Heart left ventricle (tissue), 16 donors: ENCODE data around the gene KCNE1. TPM values are rescaled to one million over a fixed set of nuclear protein-coding genes. Genes with fewer than 3 reads are reported as not detected.

Source experiments
- ATAC-seq, 4 donors: fragments of 200-7000 bp; cut with Tn5 transposase; one replicate each; pipeline ENCODE4 v1.9.1; 2020 to 2022; ENCODE audit warnings: moderate library complexity in 4 of 4, mild to moderate bottlenecking in 3 of 4, moderate number of reproducible peaks in 1 of 4
- DNase-seq, 5 donors: peaks; one replicate each; pipeline ENCODE4 v3.0.0-alpha.2; 2020
- H3K27ac ChIP-seq, 12 donors: fragments of 200-600 bp; sonication (generic) in 4 of 12; one replicate each; pipeline versions ENCODE4 v1.5.0 to v1.8.0; 2016 to 2022; ENCODE audit warnings: mild to moderate bottlenecking in 2 of 12
- H3K27me3 ChIP-seq, 9 donors: fragments of 200-600 bp; sonication (generic) in 2 of 9; one replicate each; pipeline versions ENCODE4 v1.5.1 to v1.8.0; 2016 to 2022; ENCODE audit warnings: mild to moderate bottlenecking in 3 of 9
- H3K36me3 ChIP-seq, 9 donors: fragments of 200-600 bp; sonication (generic) in 2 of 9; one replicate each; pipeline versions ENCODE4 v1.5.0 to v1.8.0; 2018 to 2022; ENCODE audit warnings: mild to moderate bottlenecking in 2 of 9
- H3K4me1 ChIP-seq, 12 donors: fragments of 200-600 bp; sonication (generic) in 4 of 12; one replicate each; pipeline versions ENCODE4 v1.5.0 to v1.8.0; 2016 to 2022; ENCODE audit warnings: mild to moderate bottlenecking in 3 of 12
- H3K4me3 ChIP-seq, 12 donors: fragments of 200-600 bp; sonication (generic) in 4 of 12; one replicate each; pipeline versions ENCODE4 v1.5.0 to v1.8.0; 2017 to 2022; ENCODE audit warnings: mild to moderate bottlenecking in 9 of 12, moderate library complexity in 4 of 12
- H3K9me3 ChIP-seq, 12 donors: fragments of 200-600 bp; sonication (generic) in 4 of 12; one replicate each; pipeline versions ENCODE4 v1.5.0 to v1.8.0; 2016 to 2022; ENCODE audit warnings: mild to moderate bottlenecking in 1 of 12
- CTCF ChIP-seq, 12 donors: fragments of 200-600 bp; sonication (generic) in 4 of 12; IDR thresholded peaks; one replicate each; pipeline versions ENCODE4 v1.5.0 to v1.8.0; 2018 to 2022; ENCODE audit warnings: antibody characterized with exemption in 12 of 12, mild to moderate bottlenecking in 5 of 12
- POLR2A ChIP-seq, 2 donors: fragments of 450-650 bp; IDR thresholded peaks; one replicate each; pipeline ENCODE4 v1.6.1; 2017; ENCODE audit warnings: antibody characterized with exemption in 2 of 2, mild to moderate bottlenecking in 2 of 2, moderate library complexity in 2 of 2
- WGBS, 4 donors: extraction: QIAGEN DNeasy Blood & Tissue Kit in 2 of 4; methylation state at CpG; one replicate each; pipeline versions ENCODE4 v1.1.5 to v1.1.7; 2013 to 2018; 5-methylcytosine and 5-hydroxymethylcytosine counted together
- intact Hi-C, 10 donors: fragments of 100-400 bp; cut with DNase I; formaldehyde crosslinking; loops; one replicate each; pipeline versions ENCODE4 v1.11.1 to v1.14.2; 2022
- long read RNA-seq, 3 donors: library from polyadenylated mRNA; unstranded; transcript quantifications; one replicate each; pipeline ENCODE4 v2.0.0, GENCODE V29; 2020 to 2021
- polyA plus RNA-seq, 2 donors: library from polyadenylated mRNA; stranded (reverse); fragments of 200-250 nt; gene quantifications; one replicate each; pipeline ENCODE4 v1.2.3, GENCODE V29; 2013
- total RNA-seq, 9 donors: library from RNA; depleted of rRNA in 2 of 9; stranded (reverse); fragments of >200 nt in 2 of 9; fragmentation: NEBNext Ultra II Directional in 3 of 9; extraction: Animal tissue kit (Norgen Biotek cat#: 25700) in 3 of 9; gene quantifications; one replicate each; pipeline versions ENCODE4 v1.1.0 to v1.2.4, GENCODE V29; 2016 to 2023
- donor health status: ischemic (EF 13 %, LVEDD 7.1; RV severe dilation, severe dysfunction).
- donor health status: healthy with polysubstance abuse.
- donor health status: DM: no; HTN: yes; CAD: no.
- donor health status: DM: no; HTN: no; CAD: no.
- donor health status: ischemic (EF 25% LVEDD 6.9; RV normal size, moderate dysfunction).
- donor health status: ischemic (EF 25% LVEDD 5.7; RV mildly dilated, moderate dysfunction).
- donor health status: healthy.
- donor health status: DM: yes; HTN: yes; CAD: no.
- donor health status: ischemic (EF 35%, LVEDD 5.7; RV mildly dilated, moderate dysfunction).
- donor health status: nonischemic (EF 11% LVEDD 7.7; RV severe dilation, severe dysfunction).
- donor health status: DM: yes; HTN: yes; CAD: no.
- donor health status: PGD.
- donor health status: ischemic (EF 29% LVEDD 5.4; RV normal size, mild dysfunction).
- donor health status: nonischemic (EF 23%, LVEDD 6.1; RV moderate dilation, normal function).

KCNE1 gene
- total RNA-seq (10 to 100 TPM in 2 of 9 donors, 1 to 10 TPM in 6, under 1 TPM in 1; 0.71 to 11.1 (median 5.6) TPM), polyA plus RNA-seq (1 to 10 TPM; 1.7 to 4.3 TPM)
- long read RNA-seq, donor 1, partial matches to known transcripts = 0 of 7 reads
- long read RNA-seq, donor 1, other reads (novel, unspliced or antisense) = 6 of 7 reads
- long read RNA-seq, donor 2, transcript KCNE1-204 (3 exons, 3,154 nt) = major isoform, 13 of 31 reads
- long read RNA-seq, donor 2, transcript KCNE1-206 (3 exons, 3,184 nt) = minor isoform, 6 of 31 reads
- long read RNA-seq, donor 2, partial matches to known transcripts = 2 of 31 reads
- long read RNA-seq, donor 2, other reads (novel, unspliced or antisense) = 8 of 31 reads
- long read RNA-seq, donor 3, partial matches to known transcripts = 0 of 2 reads
- long read RNA-seq, donor 3, other reads (novel, unspliced or antisense) = 1 of 2 reads

- Histone ChIP-seq H3K4me1 (peaks cover 0 to 38% (median 9%) of the 10 kb centered on the region in 12 donors), H3K27ac (peak within 1 kb of the TSS in 9 of 12 donors; percentile 13 to 94 (median 33)), H3K36me3 (peaks cover 0 to 17% (median 5%) of the 10 kb centered on the region in 9 donors), H3K9me3 (no peaks in the 10 kb centered on the region), H3K4me3 (peak within 1 kb of the TSS in 2 of 12 donors; percentile 10 to 49), H3K27me3 (no peaks in the 10 kb centered on the region)
- WGBS, 4 donors = 87 to 91% (median 89%) methylated on average over 12 to 14 of the region's 14 CpGs
- DNase-seq (peak in 3 of 5 donors; percentile 42 to 70 (median 50)), ATAC-seq (peak; percentile 6 to 64 (median 16))
- TF ChIP-seq CTCF (IDR thresholded peaks at IDR 0.05) (no peak), POLR2A (IDR thresholded peaks at IDR 0.05) (no peak)
- intact Hi-C loops = loop anchor here in 1 of 10 donors (2.0 kb wide), 1 partner anchor 91 kb away; no protein-coding TSS in a partner anchor
Measured at GRCh38 chr21:34511787-34512455, at the start of gene KCNE1. TSS of gene KCNE1 (minus strand) at chr21:34512210. CDS start at chr21:34449634, 62,576 bp downstream.

- Histone ChIP-seq H3K4me3 (no peak overlapping the region), H3K4me1 (peaks cover 0 to 20% (median 4%) of the 10 kb centered on the region in 12 donors), H3K27me3 (no peaks in the 10 kb centered on the region), H3K9me3 (no peaks in the 10 kb centered on the region), H3K36me3 (no peaks in the 10 kb centered on the region), H3K27ac (peak overlapping the region in 1 of 12 donors; percentile 10)
- intact Hi-C loops = no loop called here
- ATAC-seq (no peak), DNase-seq (no peak)
- TF ChIP-seq CTCF (IDR thresholded peaks at IDR 0.05) = no peak
- no peak for TF ChIP-seq POLR2A (IDR thresholded peaks at IDR 0.05)
- 72 to 88% (median 84%) methylated on average over 7 of the region's 7 CpGs for WGBS, 4 donors
Measured at GRCh38 chr21:34561806-34562205, 49.8 kb upstream of the KCNE1 start.

- ATAC-seq (no peak), DNase-seq (no peak)
- Histone ChIP-seq H3K9me3 (no peaks in the 10 kb centered on the region), H3K36me3 (no peaks in the 10 kb centered on the region), H3K4me1 (peaks cover 0 to 18% (median 4%) of the 10 kb centered on the region in 12 donors), H3K27ac (no peak overlapping the region), H3K4me3 (no peak overlapping the region), H3K27me3 (no peaks in the 10 kb centered on the region)
- TF ChIP-seq CTCF (IDR thresholded peaks at IDR 0.05) (no peak), POLR2A (IDR thresholded peaks at IDR 0.05) (no peak)
- 0 to 5% (median 0%) methylated on average over 1 of the region's 1 CpG for WGBS, 4 donors
- intact Hi-C loops = no loop called here
Measured at GRCh38 chr21:34560609-34561008, 48.6 kb upstream of the KCNE1 start.

GRCh38 chr21:34560021-34560420 lies 48.0 kb upstream of the KCNE1 start:
- WGBS, 4 donors = 89 to 93% (median 92%) methylated on average over 5 of the region's 5 CpGs
- TF ChIP-seq POLR2A (IDR thresholded peaks at IDR 0.05) (no peak), CTCF (IDR thresholded peaks at IDR 0.05) (no peak)

More at GRCh38 chr21:34560021-34560420, 48.0 kb upstream of the KCNE1 start:
- ATAC-seq (no peak), DNase-seq (no peak)
- Histone ChIP-seq H3K27ac (no peak overlapping the region), H3K36me3 (no peaks in the 10 kb centered on the region), H3K4me3 (no peak overlapping the region), H3K27me3 (no peaks in the 10 kb centered on the region), H3K9me3 (no peaks in the 10 kb centered on the region), H3K4me1 (peaks cover 0 to 18% (median 5%) of the 10 kb centered on the region in 12 donors)
- intact Hi-C loops = no loop called here
